Left ventricle myocardium inferior (tissue), 1 donor: Measurements from ENCODE around the gene HACL1. TPM values are rescaled to one million over a fixed set of nuclear protein-coding genes. Genes with fewer than 3 reads are reported as not detected.
A peak's percentile ranks its signal among the peaks of the same experiment; 100 is the strongest.

Source experiments
- DNase-seq: peaks from one replicate; pipeline ENCODE4 v3.0.0-alpha.2; 2020
- H3K27ac ChIP-seq: fragments of 200-600 bp; replicated peaks from 2 replicates; pipeline ENCODE4 v1.8.0; 2021
- H3K27me3 ChIP-seq: fragments of 200-600 bp; 2 replicates; pipeline ENCODE4 v1.8.0; 2021; ENCODE audit warnings: low read depth
- H3K36me3 ChIP-seq: fragments of 200-600 bp; 2 replicates; pipeline ENCODE4 v1.8.0; 2021
- H3K4me1 ChIP-seq: fragments of 200-600 bp; 2 replicates; pipeline ENCODE4 v1.8.0; 2021
- H3K4me3 ChIP-seq: fragments of 200-600 bp; 2 replicates; pipeline ENCODE4 v1.8.0; 2021; ENCODE audit warnings: mild to moderate bottlenecking, moderate library complexity
- H3K9me3 ChIP-seq: fragments of 200-600 bp; replicated peaks from 2 replicates; pipeline ENCODE4 v1.8.0; 2021
- intact Hi-C: fragments of 100-400 bp; cut with micrococcal nuclease; formaldehyde crosslinking; loops from one replicate; pipeline ENCODE4 v1.11.0; 2022
- total RNA-seq: library from RNA; stranded (reverse); fragmentation: NEBNext Ultra II Directional; extraction: Animal tissue kit (Norgen Biotek cat#: 25700); gene quantifications from one replicate; pipeline ENCODE4 v1.2.1, GENCODE V29; 2021
- TF ChIP-seq, protein P1 (sequence below): fragments of 200-600 bp; IDR thresholded peaks from 2 replicates; pipeline ENCODE4 v1.8.0; 2021; ENCODE audit warnings: antibody characterized with exemption, mild to moderate bottlenecking, borderline replicate concordance
- donor health status: DM: no; HTN: yes; CAD: no; lungs with severe emphysema.

HACL1 gene
- total RNA-seq, 1 donor from 2014 or later = 14.9 TPM

DNA sequence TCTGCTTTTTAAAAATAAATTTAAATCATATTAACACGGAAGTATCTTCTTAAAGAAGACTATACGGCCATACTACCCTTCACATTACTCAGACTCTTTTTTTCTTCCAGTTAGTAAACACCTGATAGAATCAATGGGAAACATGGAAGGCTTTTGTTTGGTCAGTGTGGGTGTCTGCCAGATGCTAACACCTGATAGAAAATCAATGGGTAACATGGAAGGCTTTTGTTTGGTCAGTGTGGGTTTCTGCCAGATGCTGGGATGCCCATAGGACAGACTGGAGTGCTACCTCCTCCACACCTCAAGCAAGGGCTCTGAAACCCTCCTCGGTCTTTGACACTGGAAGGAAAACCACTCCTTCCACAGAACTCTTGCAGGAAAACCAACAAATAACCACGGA lies 29.2 kb downstream of the HACL1 start:
- TF ChIP-seq, protein P1, sequence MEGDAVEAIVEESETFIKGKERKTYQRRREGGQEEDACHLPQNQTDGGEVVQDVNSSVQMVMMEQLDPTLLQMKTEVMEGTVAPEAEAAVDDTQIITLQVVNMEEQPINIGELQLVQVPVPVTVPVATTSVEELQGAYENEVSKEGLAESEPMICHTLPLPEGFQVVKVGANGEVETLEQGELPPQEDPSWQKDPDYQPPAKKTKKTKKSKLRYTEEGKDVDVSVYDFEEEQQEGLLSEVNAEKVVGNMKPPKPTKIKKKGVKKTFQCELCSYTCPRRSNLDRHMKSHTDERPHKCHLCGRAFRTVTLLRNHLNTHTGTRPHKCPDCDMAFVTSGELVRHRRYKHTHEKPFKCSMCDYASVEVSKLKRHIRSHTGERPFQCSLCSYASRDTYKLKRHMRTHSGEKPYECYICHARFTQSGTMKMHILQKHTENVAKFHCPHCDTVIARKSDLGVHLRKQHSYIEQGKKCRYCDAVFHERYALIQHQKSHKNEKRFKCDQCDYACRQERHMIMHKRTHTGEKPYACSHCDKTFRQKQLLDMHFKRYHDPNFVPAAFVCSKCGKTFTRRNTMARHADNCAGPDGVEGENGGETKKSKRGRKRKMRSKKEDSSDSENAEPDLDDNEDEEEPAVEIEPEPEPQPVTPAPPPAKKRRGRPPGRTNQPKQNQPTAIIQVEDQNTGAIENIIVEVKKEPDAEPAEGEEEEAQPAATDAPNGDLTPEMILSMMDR = no peak
- Histone ChIP-seq H3K27ac (no peak overlapping the region), H3K4me3 (no peak overlapping the region), H3K9me3 (no peaks in the 10 kb centered on the region), H3K36me3 (peaks cover 64% of the 10 kb centered on the region), H3K4me1 (no peaks in the 10 kb centered on the region), H3K27me3 (no peaks in the 10 kb centered on the region)
- intact Hi-C loops = loop anchor here (10.0 kb wide), 1 partner anchor 137 kb away; no protein-coding TSS in a partner anchor
- no peak for DNase-seq

DNA sequence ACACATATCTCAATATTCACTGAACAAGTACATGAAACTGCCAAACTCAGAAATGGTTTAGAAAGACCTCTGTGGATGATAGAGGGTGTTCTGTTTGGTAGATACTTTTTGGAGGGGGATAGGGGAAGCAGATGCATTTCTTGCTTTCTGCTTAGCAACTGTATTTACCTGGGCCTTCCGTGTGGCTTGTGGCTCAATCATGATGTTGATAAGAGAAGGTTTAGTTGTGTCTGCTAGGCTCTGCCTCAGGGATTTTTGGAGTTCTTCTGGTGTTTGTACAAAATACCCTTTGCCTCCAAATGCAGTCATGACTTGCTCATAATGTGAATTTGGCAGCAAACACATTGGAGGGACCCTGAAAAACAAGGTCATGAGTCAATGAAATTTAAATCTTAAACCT lies 38.2 kb downstream of the HACL1 start:
- Histone ChIP-seq H3K27ac (no peak overlapping the region), H3K4me3 (no peak overlapping the region), H3K36me3 (peaks cover 87% of the 10 kb centered on the region), H3K27me3 (no peaks in the 10 kb centered on the region), H3K4me1 (no peaks in the 10 kb centered on the region), H3K9me3 (no peaks in the 10 kb centered on the region)
- DNase-seq = no peak
- intact Hi-C loops = no loop called here
- TF ChIP-seq, protein P1 = no peak

DNA sequence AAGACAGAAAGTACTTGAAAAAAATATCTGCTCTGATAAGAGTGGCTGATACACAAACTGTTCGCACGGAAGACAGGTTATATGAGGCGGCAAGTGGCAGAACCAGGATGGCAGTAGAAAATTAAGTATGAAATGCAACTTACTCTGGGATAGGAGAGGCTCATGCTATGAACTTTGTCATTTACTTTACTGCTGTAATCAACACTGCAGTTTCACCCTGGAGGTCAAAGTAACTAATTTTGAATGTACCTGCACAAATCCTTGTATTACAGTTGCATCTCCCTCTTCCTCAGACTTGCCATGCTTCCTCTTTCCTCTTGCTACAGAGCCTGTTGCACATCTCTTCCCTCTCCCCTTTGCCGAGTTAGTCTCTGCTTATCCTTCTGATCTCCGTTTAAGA lies 38.8 kb downstream of the HACL1 start:
- Histone ChIP-seq H3K27me3 (no peaks in the 10 kb centered on the region), H3K36me3 (peaks cover 80% of the 10 kb centered on the region), H3K4me1 (no peaks in the 10 kb centered on the region), H3K9me3 (no peaks in the 10 kb centered on the region), H3K27ac (no peak overlapping the region), H3K4me3 (no peak overlapping the region)
- TF ChIP-seq, protein P1 = no peak
- intact Hi-C loops = no loop called here
- no peak for DNase-seq

DNA sequence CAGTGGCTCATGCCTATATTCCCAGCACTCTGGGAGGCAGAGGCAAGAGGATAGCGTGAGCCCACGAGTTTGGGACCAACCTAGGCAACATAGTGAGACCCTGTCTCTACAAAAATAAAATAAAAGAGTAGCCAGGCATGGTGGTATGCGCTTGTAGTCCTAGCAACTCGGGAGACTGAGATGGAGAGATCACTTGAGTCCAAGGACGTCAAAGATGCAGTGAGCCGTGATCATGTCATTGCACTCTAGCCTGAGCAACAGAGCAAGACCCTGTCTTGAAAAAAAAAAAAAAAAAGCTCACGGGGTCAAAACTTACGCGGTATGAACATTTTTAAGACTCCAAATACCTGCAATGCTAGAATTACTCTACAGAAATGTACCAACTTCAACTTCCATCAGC lies 42.8 kb downstream of the HACL1 start:
- intact Hi-C loops = loop anchor here (10.0 kb wide), 1 partner anchor 134 kb away; the partner anchor contains the start of genes EAF1 and METTL6
- DNase-seq = no peak
- peaks cover 42% of the 10 kb centered on the region for H3K36me3 ChIP-seq

DNA sequence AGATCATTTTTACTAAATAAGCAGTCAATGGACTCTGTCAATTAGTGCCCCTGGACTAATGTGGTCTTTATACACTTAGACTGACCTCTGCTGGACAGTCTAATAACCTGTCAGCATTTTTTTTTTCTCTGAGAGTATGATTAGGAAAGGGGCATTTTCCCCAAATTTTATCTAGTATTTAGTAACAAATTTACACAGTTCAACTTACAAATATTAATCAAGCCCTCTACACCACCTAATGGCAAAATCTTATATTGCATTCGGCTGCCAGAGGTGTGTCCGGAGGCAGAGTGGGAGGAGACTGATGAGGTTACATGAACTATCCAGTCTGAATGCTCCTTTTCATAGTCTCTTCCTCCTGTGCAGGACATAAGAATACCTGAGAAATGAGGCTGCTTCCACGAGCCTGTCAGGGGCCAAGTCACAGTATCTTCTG lies 43.8 kb downstream of the HACL1 start:
- intact Hi-C loops = loop anchor here (10.0 kb wide), 1 partner anchor 133 kb away; the partner anchor contains the start of genes EAF1 and METTL6
- peaks cover 31% of the 10 kb centered on the region for H3K36me3 ChIP-seq
- no peak overlapping the region for H3K4me3 ChIP-seq
- H3K27ac ChIP-seq = no peak overlapping the region
- H3K9me3 ChIP-seq = no peaks in the 10 kb centered on the region
- TF ChIP-seq, protein P1 = peak; percentile 75
- DNase-seq = no peak
- H3K27me3 ChIP-seq = no peaks in the 10 kb centered on the region
- H3K4me1 ChIP-seq = no peaks in the 10 kb centered on the region

More for the DNA sequence above, 42.8 kb downstream of the HACL1 start:
- TF ChIP-seq, protein P1 = no peak
- H3K4me3 ChIP-seq = no peak overlapping the region
- H3K27me3 ChIP-seq = no peaks in the 10 kb centered on the region
- no peaks in the 10 kb centered on the region for H3K4me1 ChIP-seq
- no peak overlapping the region for H3K27ac ChIP-seq
- no peaks in the 10 kb centered on the region for H3K9me3 ChIP-seq

DNA sequence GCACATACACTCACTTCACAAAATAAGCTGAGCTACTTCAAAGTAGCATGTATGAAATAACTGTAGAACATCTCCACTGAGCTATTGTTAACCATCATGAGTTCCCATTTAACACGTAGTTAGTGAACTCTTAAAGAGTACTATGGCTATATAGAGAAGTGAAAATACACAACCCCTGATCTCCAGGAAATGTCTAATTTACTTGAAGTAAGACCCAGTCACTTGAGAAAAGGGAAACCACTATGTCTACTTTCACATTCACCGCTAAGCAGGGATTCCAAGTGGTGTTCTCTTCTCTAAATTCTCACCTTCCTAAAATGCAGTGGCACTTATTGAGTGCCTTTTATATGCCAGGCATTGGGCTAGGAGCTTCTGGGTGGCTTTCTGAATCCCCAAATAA lies 44.9 kb downstream of the HACL1 start:
- no peaks in the 10 kb centered on the region for H3K9me3 ChIP-seq
- H3K27me3 ChIP-seq = no peaks in the 10 kb centered on the region
- peaks cover 21% of the 10 kb centered on the region for H3K36me3 ChIP-seq
- DNase-seq = no peak
- H3K4me3 ChIP-seq = no peak overlapping the region
- intact Hi-C loops = loop anchor here (10.0 kb wide), 1 partner anchor 132 kb away; the partner anchor contains the start of genes EAF1 and METTL6
- no peaks in the 10 kb centered on the region for H3K4me1 ChIP-seq
- no peak overlapping the region for H3K27ac ChIP-seq
- TF ChIP-seq, protein P1 = no peak
